GM18870 (cell line): ENCODE measurements around the gene MTPN.

Source experiments
- ATAC-seq: cut with Tn5 transposase; IDR thresholded peaks from one replicate; pipeline ENCODE4 v1.9.1; 2021; ENCODE audit warnings: moderate library complexity; ENCODE audit not compliant: unreplicated experiment

Gene MTPN

DNA sequence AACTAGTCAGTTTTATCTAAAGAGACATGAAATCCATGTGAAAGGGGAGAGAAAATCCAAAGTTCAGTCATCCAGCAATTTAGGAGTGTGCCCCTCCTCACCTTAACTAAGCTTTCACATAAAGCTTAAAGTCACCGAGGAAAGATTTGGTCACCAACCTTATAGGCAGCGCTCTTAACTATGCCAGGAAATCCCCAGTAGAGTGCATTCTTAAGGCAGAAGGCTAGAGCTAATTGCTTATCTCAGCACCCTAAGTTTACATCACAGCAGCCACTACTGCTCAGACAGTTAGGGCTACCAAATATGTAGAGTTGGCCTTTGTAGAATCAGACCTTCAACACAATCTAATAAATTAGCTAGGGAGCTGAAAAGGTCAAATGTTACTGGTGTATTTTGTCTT, 47.9 kb downstream of the MTPN start:
- no peak for ATAC-seq

DNA sequence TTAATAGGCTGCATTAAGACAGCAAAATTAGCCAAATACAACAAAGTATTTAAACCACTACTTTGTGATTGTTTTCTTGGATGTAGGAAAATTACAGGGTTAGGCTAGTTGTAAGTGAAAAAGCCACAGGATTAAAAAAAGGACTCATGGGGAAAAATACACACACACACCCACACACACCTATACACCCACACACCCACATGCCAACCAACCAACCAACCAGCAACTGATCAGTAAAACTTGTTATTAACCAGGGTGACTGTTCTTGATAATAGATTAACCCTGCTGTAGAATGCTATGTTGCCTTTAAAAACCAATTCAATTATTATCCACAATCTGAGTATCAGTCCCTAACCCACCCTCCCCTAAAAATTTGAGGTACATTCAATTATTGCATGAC, 49.0 kb downstream of the MTPN start:
- no peak for ATAC-seq

DNA sequence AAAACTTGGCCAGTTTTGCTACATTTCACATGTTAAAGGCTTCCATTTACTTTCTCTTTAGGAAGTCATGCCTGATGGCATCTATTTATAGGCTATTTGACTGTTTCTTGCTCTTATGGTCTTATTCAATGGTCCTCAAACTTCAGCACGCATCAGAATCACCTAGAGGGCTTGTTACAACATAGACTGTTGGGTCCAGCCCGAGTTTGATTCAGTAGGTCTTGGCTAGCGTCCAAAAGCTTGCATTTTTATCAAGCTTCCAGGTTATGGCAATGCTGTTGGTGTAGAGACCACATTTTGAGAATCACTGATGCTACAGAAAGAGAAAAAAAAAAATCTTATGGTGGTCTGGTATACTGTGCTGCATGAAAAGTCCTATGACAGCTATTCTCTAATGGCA, 51.9 kb downstream of the MTPN start:
- ATAC-seq: no peak

DNA sequence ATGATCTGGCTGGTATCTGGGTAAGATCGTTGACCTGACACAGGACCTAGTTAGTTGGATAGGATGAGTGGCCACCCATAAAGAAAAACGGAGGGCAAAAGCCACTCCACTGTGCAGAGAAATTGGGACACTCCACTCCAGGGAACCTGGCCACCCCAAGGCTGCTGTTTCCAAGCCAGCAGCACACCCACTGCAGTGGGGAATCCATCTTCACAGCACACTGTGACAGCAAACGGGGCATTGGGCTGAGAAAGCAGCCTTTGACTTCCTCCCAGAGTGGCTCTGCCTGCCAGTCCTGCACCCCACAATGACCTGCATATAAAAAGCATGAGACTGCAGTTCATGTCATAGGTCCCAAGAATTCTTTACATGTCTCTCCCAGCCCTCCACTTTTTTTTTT, 52.9 kb downstream of the MTPN start:
- ATAC-seq: no peak

DNA sequence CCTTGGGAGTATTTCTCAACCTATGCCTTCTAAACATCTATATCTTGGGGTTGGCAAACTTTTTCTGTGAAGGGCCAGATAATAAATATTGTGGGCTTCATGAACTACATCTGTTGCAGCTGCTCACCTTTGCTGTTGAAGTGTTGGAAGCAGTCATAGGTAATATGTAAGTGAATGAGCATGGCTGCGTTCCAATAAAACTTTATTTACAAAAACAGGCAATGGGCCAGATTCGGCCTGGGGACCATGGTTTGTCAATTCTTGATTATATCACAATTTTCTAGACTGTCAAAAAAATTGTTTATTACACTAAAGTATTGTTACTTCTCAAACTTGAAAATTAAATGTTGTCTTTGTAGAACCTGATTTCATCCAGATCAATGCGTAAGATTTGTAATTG, 54.9 kb downstream of the MTPN start:
- ATAC-seq: no peak

DNA sequence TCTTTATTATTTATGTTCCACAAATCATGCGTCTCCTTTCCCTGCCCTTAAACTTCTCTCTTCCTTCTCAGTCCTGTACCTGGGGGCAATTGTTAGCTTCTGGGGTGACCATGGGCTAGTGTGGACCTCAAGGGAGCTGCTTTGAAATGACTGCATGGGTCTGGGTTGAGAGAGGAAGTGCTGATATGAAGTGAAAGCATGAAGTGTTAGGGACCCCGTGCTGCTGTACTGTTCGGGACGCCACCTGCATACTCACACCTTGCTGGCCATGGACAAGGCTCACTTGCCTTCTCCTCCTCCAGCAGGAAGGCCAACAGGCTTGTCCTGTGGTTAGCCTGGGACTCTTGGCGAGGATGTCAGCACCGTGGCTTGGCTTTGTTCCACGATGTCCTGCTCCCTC, 56.7 kb downstream of the MTPN start:
- ATAC-seq: no peak

DNA sequence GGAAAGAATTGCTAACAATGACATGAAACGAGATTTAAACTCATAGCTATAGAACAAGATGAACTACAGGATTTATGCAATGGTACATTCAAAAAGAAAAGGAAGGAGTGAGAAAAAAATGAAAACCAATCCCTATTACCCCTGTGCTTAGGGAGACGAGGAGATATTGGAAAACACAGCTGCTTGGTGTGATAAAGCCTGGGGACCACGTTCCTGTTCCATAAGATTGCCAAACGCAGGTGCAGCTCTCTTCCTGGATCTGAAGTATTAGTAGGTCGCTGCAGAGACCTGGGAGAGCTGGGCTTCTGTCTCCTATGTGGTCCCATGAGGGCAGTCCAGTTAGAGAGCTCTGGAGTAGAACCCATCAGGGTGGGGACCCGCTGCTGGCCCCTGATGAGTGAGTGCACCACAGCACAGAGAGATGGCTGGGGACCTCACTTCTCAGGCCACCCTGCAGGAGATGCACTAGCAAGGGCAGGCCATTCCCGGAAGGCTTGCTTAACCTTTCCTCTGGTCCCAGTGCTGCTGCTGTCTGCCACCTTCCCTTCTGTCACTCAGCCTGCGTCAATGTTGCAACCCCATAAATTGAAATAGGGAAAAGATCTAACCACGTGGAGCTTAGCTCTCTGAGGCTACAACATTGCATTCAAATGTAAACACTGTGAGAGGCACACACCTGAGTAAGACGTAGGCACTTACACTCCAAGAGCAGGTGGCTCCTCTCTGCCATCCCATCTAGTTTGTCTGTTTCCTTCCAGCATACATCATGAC, 57.9 kb downstream of the MTPN start:
- ATAC-seq: no peak

DNA sequence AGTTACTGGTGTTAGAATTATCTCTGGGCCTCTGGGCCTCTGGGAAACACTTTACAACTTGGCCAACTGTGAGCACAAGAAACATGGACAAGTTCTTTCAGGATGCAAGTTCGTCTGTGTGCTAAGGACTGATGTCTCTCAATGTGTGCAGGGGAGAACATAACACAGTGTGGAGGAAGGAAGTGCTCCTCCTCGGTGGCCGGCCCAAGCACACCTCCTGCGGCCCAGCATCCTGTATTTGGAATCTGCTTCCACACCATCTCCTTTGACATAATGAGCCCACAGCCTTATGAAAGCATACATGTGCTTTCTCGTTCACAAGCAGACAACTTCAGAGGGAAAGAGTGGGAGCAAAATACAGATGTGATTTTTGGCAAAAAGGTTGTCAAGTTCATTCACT, 59.0 kb downstream of the MTPN start:
- ATAC-seq: no peak

DNA sequence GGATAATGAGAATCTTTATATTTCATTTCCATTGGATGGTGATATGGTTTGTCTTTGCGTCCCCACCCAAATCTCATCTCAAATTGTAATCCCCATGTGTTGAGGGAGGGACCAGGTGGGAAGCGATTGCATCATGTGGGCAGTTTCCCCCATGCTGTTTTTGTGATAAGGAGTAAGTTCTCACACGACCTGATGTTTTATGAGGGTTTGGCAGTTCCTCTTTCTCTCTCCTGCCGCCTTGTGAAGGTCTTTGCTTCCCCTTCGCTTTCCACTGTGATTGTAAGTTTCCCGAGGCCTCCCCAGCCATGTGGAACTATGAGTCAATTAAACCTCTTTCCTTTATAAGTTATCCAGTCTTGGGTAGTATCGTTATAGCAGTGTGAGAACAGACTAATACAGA, 59.4 kb downstream of the MTPN start:
- no peak for ATAC-seq

DNA sequence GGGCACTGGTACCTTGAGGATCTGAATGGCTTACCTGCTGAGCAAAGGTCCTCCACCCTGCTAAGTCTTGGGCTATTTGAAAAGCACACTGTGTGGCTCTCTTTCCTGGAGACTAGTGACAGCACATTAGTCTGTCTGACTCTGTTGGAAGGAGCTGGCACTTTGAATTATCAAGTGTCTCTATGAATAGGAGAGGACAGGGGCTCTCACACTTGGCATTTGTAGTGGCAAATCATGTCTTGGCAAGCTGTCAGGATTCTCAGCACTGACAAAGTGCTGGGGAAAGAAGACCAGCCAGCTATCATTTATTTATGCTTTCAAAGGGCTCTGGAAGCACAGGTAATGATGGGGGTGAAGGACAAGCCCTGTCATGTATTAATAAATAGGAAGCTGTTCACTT, 62.8 kb downstream of the MTPN start:
- ATAC-seq: no peak

DNA sequence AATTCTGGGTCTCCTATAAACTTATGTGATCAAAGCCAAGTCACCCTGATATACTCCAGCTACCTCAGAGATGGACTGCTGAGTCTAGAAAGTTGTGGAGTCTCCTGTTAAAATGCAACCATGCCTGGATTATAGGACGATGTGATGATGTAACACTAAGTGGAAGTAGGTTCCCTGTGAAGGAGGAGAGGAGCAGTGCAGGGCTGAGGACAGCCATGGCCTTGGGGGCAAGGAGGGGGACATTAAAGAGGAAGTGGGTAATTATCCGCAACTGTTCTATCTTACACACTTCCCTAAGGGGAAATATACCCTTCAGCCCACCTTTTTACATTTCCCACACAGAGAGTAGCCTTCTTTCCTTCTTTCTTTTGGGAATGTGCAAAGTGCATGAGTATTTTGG, 63.8 kb downstream of the MTPN start:
- ATAC-seq: no peak

DNA sequence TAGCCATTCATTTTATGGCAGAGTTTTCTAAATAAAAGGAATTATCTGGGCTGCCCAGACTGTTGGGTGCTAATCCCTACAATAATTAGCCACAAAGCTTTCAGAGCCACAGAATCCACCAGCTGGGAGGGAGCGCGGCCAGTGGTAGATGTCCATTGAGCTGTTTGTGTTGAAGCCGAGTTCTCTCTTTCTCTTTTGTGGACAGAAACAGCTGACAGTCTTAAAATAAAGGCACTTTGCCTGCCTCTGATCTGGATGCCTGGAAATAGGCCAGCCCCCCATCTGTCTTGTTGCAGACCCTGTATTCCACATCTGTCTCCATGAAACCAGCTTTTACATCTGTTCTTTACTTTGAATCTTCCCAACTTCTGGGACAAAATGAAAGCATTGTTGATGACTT, 66.1 kb downstream of the MTPN start:
- no peak for ATAC-seq

DNA sequence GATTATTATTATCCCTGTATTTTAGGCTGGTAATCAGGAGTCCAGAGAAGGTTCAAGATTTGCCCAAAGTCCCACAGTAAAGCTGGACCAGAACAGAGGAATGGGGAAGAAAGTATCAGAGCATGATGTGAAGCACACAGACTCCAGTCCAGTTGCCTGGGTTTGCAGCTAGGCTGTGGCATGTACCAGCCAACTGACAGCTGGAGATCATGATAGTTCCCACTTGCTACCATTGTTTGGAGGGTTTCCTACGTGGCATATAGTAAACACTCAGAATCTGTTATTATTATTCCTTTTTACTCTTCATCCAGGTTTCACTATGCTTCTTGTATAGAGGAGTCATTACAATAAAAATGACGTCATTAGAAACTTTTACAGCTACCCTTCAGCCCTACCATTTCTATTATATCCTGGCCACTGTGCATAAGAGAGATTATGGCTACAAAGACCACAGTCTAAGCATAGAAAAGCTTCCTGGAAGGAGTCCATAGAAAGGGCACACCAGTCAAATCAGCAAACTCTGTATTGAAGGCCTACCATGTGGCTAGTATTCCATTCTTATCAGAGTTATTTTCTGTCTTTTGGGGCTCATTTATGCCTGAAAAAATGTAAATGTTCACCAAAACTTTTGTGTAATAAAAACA, 66.6 kb downstream of the MTPN start:
- ATAC-seq: no peak

DNA sequence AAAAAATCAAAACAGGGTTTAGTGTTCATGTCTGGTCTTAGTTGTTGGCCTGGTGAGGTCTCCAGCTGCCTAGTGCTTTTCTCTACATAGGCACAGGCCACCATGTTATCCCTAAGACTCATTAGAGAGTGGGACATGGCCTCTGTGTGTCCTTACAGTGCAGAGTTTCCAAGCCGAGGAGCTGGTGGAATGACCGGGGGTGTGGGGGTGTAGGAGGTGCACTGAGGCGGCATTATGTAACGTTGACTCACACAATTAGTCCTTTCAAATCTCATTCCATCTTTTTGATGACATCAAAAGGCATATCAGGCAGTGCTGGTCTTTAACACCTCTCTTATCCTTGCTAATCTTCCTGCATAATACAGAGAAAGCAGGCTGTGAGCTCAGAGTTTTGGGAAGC, 71.3 kb downstream of the MTPN start:
- ATAC-seq: no peak

DNA sequence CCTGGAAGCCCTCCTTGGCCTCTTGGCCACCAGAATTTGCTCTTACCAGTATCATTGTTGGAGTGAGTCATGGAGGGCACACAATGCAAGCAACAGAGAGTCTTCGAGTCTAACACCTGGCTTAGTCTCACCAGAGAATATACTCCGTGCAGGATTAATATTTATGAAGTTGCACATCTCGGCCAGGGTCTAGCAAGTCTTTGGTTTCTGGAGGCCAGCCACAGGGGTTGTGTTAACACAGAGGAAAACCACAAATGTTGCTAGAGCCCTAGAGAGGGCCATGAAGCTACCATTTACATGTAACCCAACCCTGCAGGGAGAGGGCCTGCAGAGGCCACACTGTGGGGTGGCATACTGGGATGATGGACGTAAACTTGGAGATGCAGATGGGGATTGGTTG, 71.8 kb downstream of the MTPN start:
- no peak for ATAC-seq

DNA sequence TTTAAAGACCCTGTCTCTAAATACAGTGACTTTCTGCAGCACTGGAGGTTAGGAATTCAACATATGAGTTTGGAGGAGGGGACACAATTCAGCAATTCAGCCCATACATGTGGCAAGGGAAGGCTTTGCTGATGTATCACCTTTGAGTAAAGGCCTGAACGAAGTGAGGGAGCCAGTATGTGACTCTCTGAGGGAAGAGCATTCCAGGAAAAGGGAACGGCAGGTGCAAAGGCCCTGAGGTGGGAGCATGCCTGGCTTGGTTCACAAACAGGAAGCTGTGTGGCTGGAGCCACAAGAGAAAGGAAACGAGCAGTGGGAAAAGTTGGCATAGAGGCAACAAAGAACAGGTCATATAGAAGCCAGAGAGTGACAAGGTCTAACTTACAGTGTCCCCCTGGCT, 72.9 kb downstream of the MTPN start:
- no peak for ATAC-seq

DNA sequence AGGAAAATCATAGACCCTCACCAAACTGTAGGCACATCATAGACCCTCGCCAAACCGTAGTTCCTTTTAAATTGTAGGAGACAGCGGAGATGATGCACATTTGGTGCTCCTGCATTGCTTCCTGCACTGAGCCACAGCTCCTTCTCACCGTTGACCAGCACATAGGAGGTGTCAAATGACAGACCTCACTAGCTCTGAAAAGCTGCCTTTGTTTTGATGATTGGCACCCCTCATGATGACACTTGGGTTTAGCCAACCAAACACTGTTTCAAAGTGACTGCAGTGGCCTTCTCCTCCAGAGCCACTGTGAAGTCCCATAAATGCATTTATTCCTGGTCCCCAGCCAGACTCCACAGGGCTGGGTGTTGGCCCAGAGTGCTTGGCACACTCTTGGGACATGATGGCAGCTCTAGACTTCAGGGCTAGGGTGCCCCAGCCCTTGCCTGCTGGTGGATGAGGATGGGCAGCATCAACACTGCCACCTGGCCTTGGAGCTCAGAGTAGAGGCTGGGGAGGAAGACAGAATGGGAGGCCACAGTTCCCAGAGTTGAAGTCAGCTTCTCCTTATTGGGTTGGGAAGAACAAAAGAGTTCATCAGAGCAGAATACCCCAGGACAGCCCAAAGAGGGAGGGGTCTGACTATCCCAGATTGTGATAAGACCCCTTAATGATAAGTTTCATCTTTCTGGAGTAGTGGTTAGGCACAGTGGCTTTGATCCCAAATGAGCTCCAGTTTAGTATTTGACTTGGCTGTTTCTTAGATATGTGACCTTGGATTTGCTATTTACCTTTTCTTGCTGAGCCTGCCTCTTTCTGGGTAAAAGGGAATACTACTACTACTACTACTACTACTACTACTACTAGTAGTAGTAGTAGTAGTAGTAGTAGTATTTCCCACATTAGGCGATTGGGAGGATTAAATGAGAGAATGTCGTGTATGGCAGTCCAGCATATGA, 75.3 kb downstream of the MTPN start:
- ATAC-seq: no peak

DNA sequence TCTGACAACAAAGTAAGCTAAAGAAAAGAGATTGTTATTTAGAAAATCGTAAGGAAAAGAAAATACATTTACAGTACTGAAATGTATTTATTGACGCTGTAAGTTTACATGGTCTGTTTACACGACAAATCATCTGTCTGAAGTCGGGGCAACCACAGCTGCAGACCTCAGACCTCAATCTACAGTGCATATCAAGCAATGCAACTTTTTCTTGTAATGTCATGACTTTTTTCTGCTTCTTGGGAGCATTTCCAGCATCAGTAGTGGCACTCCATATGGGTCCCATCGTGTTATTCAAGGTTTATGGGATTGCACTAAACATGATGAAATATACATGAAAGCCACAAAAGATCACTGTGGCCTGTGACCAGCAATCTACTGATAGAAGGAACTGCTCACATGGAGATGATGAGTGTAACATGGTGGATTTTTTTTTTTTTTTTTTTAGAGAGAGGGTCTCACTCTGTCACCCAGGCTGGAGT, 77.1 kb downstream of the MTPN start:
- ATAC-seq: no peak

DNA sequence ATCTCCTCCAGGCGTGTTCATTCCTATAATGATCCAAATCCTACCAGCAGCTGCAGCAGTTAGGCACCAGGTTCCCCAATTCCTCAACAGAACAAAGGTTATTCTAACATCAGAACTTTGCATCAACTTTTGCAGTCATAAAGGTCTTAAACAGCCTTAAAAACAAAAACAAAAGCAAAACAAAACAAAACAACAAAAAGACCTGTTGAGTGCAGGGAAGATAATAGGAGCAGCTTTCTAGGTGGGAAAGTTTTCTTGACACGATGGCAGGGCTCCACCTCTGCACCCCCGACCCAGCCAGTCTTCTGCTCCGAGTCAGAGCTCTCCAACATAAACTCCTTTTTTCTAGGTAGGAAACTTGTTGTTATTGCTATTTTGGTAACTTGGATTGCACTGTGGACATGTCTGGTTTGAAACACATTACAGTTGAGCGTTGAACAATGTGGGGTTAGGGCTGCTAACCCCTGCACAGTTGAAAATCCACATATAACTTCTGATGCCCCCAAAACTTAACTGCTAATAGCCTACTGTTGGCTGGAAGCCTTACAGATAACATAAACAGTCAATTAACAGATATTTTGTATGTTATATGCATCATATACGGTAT, 77.6 kb downstream of the MTPN start:
- no peak for ATAC-seq

DNA sequence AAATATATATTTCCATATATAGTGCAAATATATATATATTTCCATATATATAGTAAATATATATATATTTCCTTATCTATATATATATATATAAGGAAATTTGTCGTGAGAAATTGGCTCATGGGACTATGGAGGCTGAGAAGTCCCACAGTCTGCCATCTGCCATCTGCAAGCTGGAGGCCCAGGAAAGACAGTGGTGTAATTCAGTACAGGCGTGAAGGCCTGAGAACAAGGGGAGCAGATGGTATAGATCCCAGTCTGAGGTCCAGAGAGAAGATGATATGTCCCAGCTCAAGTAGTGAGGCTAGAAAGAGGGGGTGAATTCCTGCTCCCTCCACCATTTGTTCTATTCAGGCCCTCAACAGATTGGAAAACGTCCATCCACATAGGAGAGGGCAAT, 78.9 kb downstream of the MTPN start:
- ATAC-seq: no peak

DNA sequence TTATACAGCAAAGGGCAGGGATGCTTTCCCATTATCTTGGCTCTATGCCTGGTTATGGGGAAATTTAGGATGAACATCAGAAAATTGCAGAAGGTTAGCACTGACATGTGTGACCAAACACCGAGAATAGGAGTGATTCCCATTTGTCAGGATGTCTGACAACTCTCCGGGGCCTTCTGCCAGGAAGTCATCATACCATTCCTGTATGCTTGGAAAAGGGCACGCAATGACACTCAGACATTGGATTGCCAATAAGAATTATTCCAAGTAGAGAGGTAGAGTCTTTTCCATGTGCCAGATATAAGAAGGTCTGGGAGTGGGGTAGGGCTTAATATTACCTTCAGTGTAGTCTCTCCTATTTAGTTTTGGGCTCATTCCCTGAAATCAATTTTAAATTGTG, 82.3 kb downstream of the MTPN start:
- no peak for ATAC-seq
